D721Med (cell line): Measurements from ENCODE around the gene PFKP.

Experiments used
- DNase-seq: peaks from one replicate; pipeline ENCODE4 v3.0.0; 2011; ENCODE audit warnings: low spot score; ENCODE audit not compliant: insufficient read length
- FAIRE-seq: peaks from 2 replicates; lab custom pipeline; 2011; peaks lifted over from hg19 to GRCh38; lab: Jason Lieb, UNC
- CTCF ChIP-seq: IDR thresholded peaks from 2 replicates; pipeline ENCODE4 v1.5.1; 2012; ENCODE audit warnings: mild to moderate bottlenecking, control low read depth; ENCODE audit not compliant: insufficient read depth; ENCODE audit errors: missing control alignments

PFKP gene

GRCh38 chr10:3067118-3067858, at the start of gene PFKP:
Gene PFKP, plus strand, starts transcription at chr10:3067548. Its CDS starts 48 bp downstream, at chr10:3067596.
- DNase-seq (no peak), FAIRE-seq (no peak)
- no peak for TF ChIP-seq CTCF

GRCh38 chr10:3018247-3018646, 49.1 kb upstream of the PFKP start:
- FAIRE-seq, result no peak
- TF ChIP-seq CTCF, result no peak

GRCh38 chr10:3020311-3020710, 47.0 kb upstream of the PFKP start:
- no peak for TF ChIP-seq CTCF
- DNase-seq (no peak), FAIRE-seq (no peak)

More at GRCh38 chr10:3018247-3018646, 49.1 kb upstream of the PFKP start:
- DNase-seq, result no peak

- DNase-seq (no peak), FAIRE-seq (no peak)
- no peak for TF ChIP-seq CTCF
Measured at GRCh38 chr10:3020881-3021280, 46.5 kb upstream of the PFKP start.

- DNase-seq, result no peak
- no peak for FAIRE-seq
- no peak for TF ChIP-seq CTCF
Measured at GRCh38 chr10:3022027-3022426, 45.3 kb upstream of the PFKP start.

- TF ChIP-seq CTCF, result no peak
- no peak for FAIRE-seq
- DNase-seq, result no peak
Measured at GRCh38 chr10:3023892-3024291, 43.5 kb upstream of the PFKP start.

GRCh38 chr10:3025026-3025683, 42.2 kb upstream of the PFKP start:
- FAIRE-seq, result no peak
- no peak for DNase-seq
- TF ChIP-seq CTCF, result no peak
